SK-N-SH (cell line): ENCODE measurements around the gene MYO15A. TPM values are rescaled to one million over a fixed set of nuclear protein-coding genes. Genes with fewer than 3 reads are reported as not detected.

Source experiments
- CTCF ChIA-PET: fragments of 300-600, 350-600 bp; formaldehyde crosslinking; extraction: SDS; loops from one replicate; lab custom pipeline; 2021; lab: Yijun Ruan, JAX
- POLR2A ChIA-PET: fragments of 350-600 bp; sonication (Branson Sonifier 250); formaldehyde crosslinking; extraction: SDS; loops from one replicate; lab custom pipeline; 2020; ENCODE audit warnings: antibody characterized with exemption, inconsistent platforms; lab: Yijun Ruan, JAX
- DNase-seq: peaks from one replicate; pipeline ENCODE4 v3.0.0; 2012
- H2AFZ ChIP-seq: fragments of 200-600 bp; sonication (generic); 2 replicates; pipeline ENCODE4 v1.8.1; 2016; ENCODE audit warnings: antibody characterized with exemption, mild to moderate bottlenecking, low read depth
- H3F3A ChIP-seq: fragments of 200-600 bp; sonication (generic); replicated peaks from 2 replicates; pipeline ENCODE3; 2016; ENCODE audit warnings: antibody characterized with exemption, mild to moderate bottlenecking; ENCODE audit not compliant: insufficient read depth
- H3K27ac ChIP-seq, 2 experiments: fragments of 200-500 bp in 1 of 2; fragments of 200-600 bp in 1 of 2; sonication (Bioruptor generic) in 1 of 2; sonication (generic), shearing (Covaris generic) in 1 of 2; 2 replicates each; pipeline versions ENCODE4 v1.5.1 to v1.6.1; 2014 to 2016; ENCODE audit warnings: low read depth in 2 of 2, inconsistent platforms in 1 of 2, low read length in 1 of 2, mild to moderate bottlenecking in 1 of 2, mixed read lengths in 1 of 2
- H3K27me3 ChIP-seq: fragments of 200-600 bp; sonication (generic), shearing (Covaris generic); 2 replicates; pipeline ENCODE4 v1.6.1; 2016; ENCODE audit warnings: mixed run types; ENCODE audit not compliant: insufficient read depth
- H3K36me3 ChIP-seq, 2 experiments: fragments of 200-500 bp in 1 of 2; fragments of 200-600 bp in 1 of 2; sonication (Bioruptor generic) in 1 of 2; sonication (generic) in 1 of 2; replicated peaks in 1 of 2; 2 replicates each; pipeline versions ENCODE3 to v1.5.1; 2014 to 2016; ENCODE audit warnings: low read length in 1 of 2, mild to moderate bottlenecking in 1 of 2; ENCODE audit not compliant: insufficient read depth in 2 of 2, control insufficient read depth in 1 of 2
- H3K4me1 ChIP-seq, 2 experiments: fragments of 200-500 bp in 1 of 2; fragments of 200-600 bp in 1 of 2; sonication (Bioruptor generic) in 1 of 2; sonication (generic), shearing (Covaris generic) in 1 of 2; 2 replicates each; pipeline versions ENCODE4 v1.5.1 to v1.6.1; 2014 to 2016; ENCODE audit warnings: low read depth in 1 of 2, low read length in 1 of 2, mixed run types in 1 of 2; ENCODE audit not compliant: insufficient read depth in 2 of 2, control insufficient read depth in 1 of 2
- H3K4me2 ChIP-seq: fragments of 200-600 bp; sonication (generic), shearing (Covaris generic); 2 replicates; pipeline ENCODE4 v1.6.1; 2017; ENCODE audit warnings: mixed run types
- H3K4me3 ChIP-seq, 2 experiments: fragments of 200-500 bp in 1 of 2; fragments of 200-600 bp in 1 of 2; sonication (Bioruptor generic) in 1 of 2; sonication (generic), shearing (Covaris generic) in 1 of 2; 2 replicates each; pipeline versions ENCODE4 v1.5.1 to v1.8.1; 2014 to 2016; ENCODE audit warnings: low read depth in 2 of 2, inconsistent platforms in 1 of 2, low read length in 1 of 2, mild to moderate bottlenecking in 1 of 2, mixed read lengths in 1 of 2, moderate library complexity in 1 of 2
- H3K79me2 ChIP-seq: fragments of 200-600 bp; sonication (generic); 2 replicates; pipeline ENCODE4 v1.8.1; 2017; ENCODE audit warnings: mild to moderate bottlenecking; ENCODE audit not compliant: insufficient read depth
- H3K9ac ChIP-seq: fragments of 200-600 bp; sonication (generic); 2 replicates; pipeline ENCODE4 v1.6.1; 2017; ENCODE audit warnings: mixed run types
- H3K9me2 ChIP-seq: fragments of 200-600 bp; sonication (generic); 2 replicates; pipeline ENCODE4 v1.6.1; 2017; ENCODE audit warnings: mixed run types
- H3K9me3 ChIP-seq: fragments of 200-600 bp; sonication (generic); 2 replicates; pipeline ENCODE4 v1.6.1; 2017; ENCODE audit warnings: mixed run types, mild to moderate bottlenecking, moderate library complexity
- H4K20me1 ChIP-seq: fragments of 200-600 bp; sonication (generic); 2 replicates; pipeline ENCODE4 v1.6.1; 2017; ENCODE audit warnings: mild to moderate bottlenecking, mixed run types; ENCODE audit not compliant: insufficient read depth
- CHD2 ChIP-seq: fragments of 150-350 bp; IDR thresholded peaks from 2 replicates; pipeline ENCODE4 v1.6.1; 2018; ENCODE audit warnings: low read length; ENCODE audit not compliant: partially characterized antibody
- ELF1 ChIP-seq: IDR thresholded peaks from 2 replicates; pipeline ENCODE4 v1.4.0; 2012
- EP300 ChIP-seq, 2 experiments: IDR thresholded peaks; 2 replicates each; pipeline versions ENCODE4 v1.4.0 to v1.6.1; 2012; ENCODE audit warnings: borderline replicate concordance in 1 of 2, low read depth in 1 of 2, low read length in 1 of 2
- EZH2phosphoT487 ChIP-seq: fragments of 200-600 bp; sonication (generic); IDR thresholded peaks from 2 replicates; pipeline ENCODE4 v1.6.1; 2017; ENCODE audit warnings: low read depth, mixed run types, mild to moderate bottlenecking, antibody characterized with exemption, moderate library complexity, borderline replicate concordance
- FOSL2 ChIP-seq: IDR thresholded peaks from 2 replicates; pipeline ENCODE4 v1.4.0; 2012; ENCODE audit warnings: low read depth, mild to moderate bottlenecking, moderate library complexity, borderline replicate concordance
- FOXJ3 ChIP-seq: sonication (generic); formaldehyde crosslinking; IDR thresholded peaks from 2 replicates; pipeline ENCODE4 v1.5.1; 2020; ENCODE audit warnings: mild to moderate bottlenecking, missing genetic modification reagents
- FOXM1 ChIP-seq: IDR thresholded peaks from 2 replicates; pipeline ENCODE4 v1.4.0; 2012; ENCODE audit warnings: low read depth, mild to moderate bottlenecking
- GATA2 ChIP-seq: sonication (generic); formaldehyde crosslinking; IDR thresholded peaks from 2 replicates; pipeline ENCODE4 v1.5.0; 2020; ENCODE audit warnings: mild to moderate bottlenecking, missing genetic modification reagents
- MXI1 ChIP-seq: IDR thresholded peaks from 2 replicates; pipeline ENCODE4 v1.6.1; 2012; ENCODE audit warnings: mild to moderate bottlenecking, low read depth, low read length, improper control_type of control experiment
- POLR2AphosphoS5 ChIP-seq: IDR thresholded peaks from 2 replicates; pipeline ENCODE4 v1.6.1; 2012; ENCODE audit warnings: low read depth, low read length
- RAD21 ChIP-seq: IDR thresholded peaks from 2 replicates; pipeline ENCODE4 v1.6.1; 2012; ENCODE audit warnings: mild to moderate bottlenecking, low read length
- RCOR1 ChIP-seq: fragments of 150-350 bp; IDR thresholded peaks from 2 replicates; pipeline ENCODE4 v1.6.1; 2017; ENCODE audit warnings: antibody characterized with exemption, low read length
- RFX5 ChIP-seq: IDR thresholded peaks from 2 replicates; pipeline ENCODE4 v1.6.1; 2012; ENCODE audit warnings: mild to moderate bottlenecking, improper control_type of control experiment, low read length
- RXRA ChIP-seq: IDR thresholded peaks from 2 replicates; pipeline ENCODE4 v1.4.0; 2012; ENCODE audit warnings: low read depth, mild to moderate bottlenecking, borderline replicate concordance
- SMC3 ChIP-seq: IDR thresholded peaks from 2 replicates; pipeline ENCODE4 v1.6.1; 2012; ENCODE audit warnings: low read depth, low read length, improper control_type of control experiment
- TCF12 ChIP-seq: IDR thresholded peaks from 2 replicates; pipeline ENCODE4 v1.4.0; 2012
- TEAD4 ChIP-seq: IDR thresholded peaks from 2 replicates; pipeline ENCODE4 v1.4.0; 2012; ENCODE audit warnings: mild to moderate bottlenecking, borderline replicate concordance; ENCODE audit not compliant: insufficient read depth
- WGBS: methylation state at CpG from one replicate; pipeline ENCODE4 v1.1.6; 2017; ENCODE audit warnings: low lambda C conversion rate; 5-methylcytosine and 5-hydroxymethylcytosine counted together
- polyA plus RNA-seq, 3 experiments: library from polyadenylated mRNA; depleted of rRNA; stranded (reverse); fragments of >200 nt; gene quantifications; 2 replicates each; pipeline ENCODE4 v1.2.3, GENCODE V29; 2012
- TF ChIP-seq, protein P1 (sequence below): IDR thresholded peaks from 2 replicates; pipeline ENCODE4 v1.4.0; 2012; ENCODE audit warnings: low read depth, borderline replicate concordance
- TF ChIP-seq, protein P2 (sequence below): IDR thresholded peaks from 2 replicates; pipeline ENCODE4; 2012
- TF ChIP-seq, protein P3 (sequence below): IDR thresholded peaks from 2 replicates; pipeline ENCODE4 v1.4.0; 2012; ENCODE audit warnings: low read depth, borderline replicate concordance
- TF ChIP-seq, protein P4 (sequence below): fragments of 150-350 bp; IDR thresholded peaks from 2 replicates; pipeline ENCODE4 v1.6.1; 2017; ENCODE audit warnings: antibody characterized with exemption, low read length, low read depth, borderline replicate concordance

MYO15A gene
- polyA plus RNA-seq, 1 of the 3 experiments (the other 2 are of a cell fraction): 0.43 TPM

DNA sequence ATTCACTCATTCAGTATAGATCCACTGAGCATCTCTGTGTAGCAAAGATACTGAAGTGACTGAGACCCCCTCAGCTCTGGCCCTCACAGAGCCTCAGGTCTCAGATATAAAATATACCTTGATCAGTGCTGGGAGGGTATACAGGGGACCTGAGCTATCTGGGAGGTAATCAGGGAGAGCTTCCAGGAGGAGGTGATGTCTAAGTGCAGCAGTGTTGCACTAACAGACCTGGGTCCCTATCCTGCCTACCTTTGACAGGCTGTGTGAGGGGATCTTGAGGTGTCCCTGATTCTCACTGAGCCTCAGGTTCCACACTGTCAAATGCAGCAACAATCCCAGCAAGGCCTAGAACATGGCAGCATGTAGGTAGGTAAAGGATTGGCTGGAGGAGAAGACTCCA, 68.6 kb downstream of the MYO15A start:
- TF ChIP-seq GATA2 (no peak), FOXM1 (no peak), ELF1 (no peak), EZH2phosphoT487 (no peak), CHD2 (no peak), TCF12 (no peak), RFX5 (no peak), SMC3 (no peak), MXI1 (no peak), EP300 (IDR thresholded peaks at IDR 0.05; ENCODE audit: borderline replicate concordance in 1 of 2, low read depth in 1 of 2, low read length in 1 of 2) (no peak), RCOR1 (no peak), TEAD4 (no peak)
- TF ChIP-seq, protein P1, sequence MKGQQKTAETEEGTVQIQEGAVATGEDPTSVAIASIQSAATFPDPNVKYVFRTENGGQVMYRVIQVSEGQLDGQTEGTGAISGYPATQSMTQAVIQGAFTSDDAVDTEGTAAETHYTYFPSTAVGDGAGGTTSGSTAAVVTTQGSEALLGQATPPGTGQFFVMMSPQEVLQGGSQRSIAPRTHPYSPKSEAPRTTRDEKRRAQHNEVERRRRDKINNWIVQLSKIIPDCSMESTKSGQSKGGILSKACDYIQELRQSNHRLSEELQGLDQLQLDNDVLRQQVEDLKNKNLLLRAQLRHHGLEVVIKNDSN: no peak
- TF ChIP-seq, protein P2, sequence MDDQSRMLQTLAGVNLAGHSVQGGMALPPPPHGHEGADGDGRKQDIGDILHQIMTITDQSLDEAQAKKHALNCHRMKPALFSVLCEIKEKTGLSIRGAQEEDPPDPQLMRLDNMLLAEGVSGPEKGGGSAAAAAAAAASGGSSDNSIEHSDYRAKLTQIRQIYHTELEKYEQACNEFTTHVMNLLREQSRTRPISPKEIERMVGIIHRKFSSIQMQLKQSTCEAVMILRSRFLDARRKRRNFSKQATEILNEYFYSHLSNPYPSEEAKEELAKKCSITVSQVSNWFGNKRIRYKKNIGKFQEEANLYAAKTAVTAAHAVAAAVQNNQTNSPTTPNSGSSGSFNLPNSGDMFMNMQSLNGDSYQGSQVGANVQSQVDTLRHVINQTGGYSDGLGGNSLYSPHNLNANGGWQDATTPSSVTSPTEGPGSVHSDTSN: no peak
- TF ChIP-seq, protein P3, sequence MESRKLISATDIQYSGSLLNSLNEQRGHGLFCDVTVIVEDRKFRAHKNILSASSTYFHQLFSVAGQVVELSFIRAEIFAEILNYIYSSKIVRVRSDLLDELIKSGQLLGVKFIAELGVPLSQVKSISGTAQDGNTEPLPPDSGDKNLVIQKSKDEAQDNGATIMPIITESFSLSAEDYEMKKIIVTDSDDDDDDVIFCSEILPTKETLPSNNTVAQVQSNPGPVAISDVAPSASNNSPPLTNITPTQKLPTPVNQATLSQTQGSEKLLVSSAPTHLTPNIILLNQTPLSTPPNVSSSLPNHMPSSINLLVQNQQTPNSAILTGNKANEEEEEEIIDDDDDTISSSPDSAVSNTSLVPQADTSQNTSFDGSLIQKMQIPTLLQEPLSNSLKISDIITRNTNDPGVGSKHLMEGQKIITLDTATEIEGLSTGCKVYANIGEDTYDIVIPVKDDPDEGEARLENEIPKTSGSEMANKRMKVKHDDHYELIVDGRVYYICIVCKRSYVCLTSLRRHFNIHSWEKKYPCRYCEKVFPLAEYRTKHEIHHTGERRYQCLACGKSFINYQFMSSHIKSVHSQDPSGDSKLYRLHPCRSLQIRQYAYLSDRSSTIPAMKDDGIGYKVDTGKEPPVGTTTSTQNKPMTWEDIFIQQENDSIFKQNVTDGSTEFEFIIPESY: no peak
- Histone ChIP-seq H3K27me3 (no peaks in the 10 kb centered on the region), H2AFZ (no peak overlapping the region), H4K20me1 (no peaks in the 10 kb centered on the region), H3K9me2 (no peaks in the 10 kb centered on the region), H3K4me3 (no peak overlapping the region), H3K36me3 (no peaks in the 10 kb centered on the region), H3K4me2 (no peak overlapping the region), H3F3A (peaks cover 7% of the 10 kb centered on the region), H3K9ac (no peak overlapping the region), H3K79me2 (no peaks in the 10 kb centered on the region), H3K27ac (no peak overlapping the region), H3K4me1 (peaks cover 1 to 2% of the 10 kb centered on the region in 2 experiments; a peak in 1 of 4 replicates), H3K9me3 (no peaks in the 10 kb centered on the region)
- ChIA-PET CTCF (interaction anchor here (1.0 to 1.2 kb wide), 2 partner anchors 13 to 56 kb away, joined by 3 read pairs; no protein-coding TSS in a partner anchor), POLR2A (no interaction called here)
- DNase-seq: no peak

DNA sequence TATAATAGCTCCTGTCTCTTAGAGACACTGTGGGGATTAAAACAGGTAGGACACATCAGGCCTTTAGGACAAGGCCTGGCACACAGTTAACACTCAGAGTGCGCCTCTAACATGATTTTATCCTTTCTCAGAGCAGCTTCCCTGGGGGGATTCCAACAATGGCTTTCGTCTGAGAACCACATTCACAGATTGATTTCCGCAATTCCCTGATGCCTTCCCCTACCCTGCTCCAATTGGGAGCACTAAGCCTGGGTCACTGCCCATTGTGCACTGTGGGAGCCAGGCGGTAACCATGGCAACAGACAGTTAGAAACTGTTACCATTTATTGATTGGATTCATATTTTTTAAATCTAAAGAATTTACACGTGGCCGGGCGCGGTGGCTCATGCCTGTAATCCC, 69.2 kb downstream of the MYO15A start:
- Histone ChIP-seq H4K20me1 (no peaks in the 10 kb centered on the region), H3K27me3 (no peaks in the 10 kb centered on the region), H3K4me2 (no peak overlapping the region), H3K4me3 (no peak overlapping the region), H3F3A (peaks cover 13% of the 10 kb centered on the region), H3K9me2 (no peaks in the 10 kb centered on the region), H3K4me1 (peaks cover 5 to 7% of the 10 kb centered on the region in 2 experiments; a peak in 1 of 4 replicates), H2AFZ (no peak overlapping the region), H3K9me3 (no peaks in the 10 kb centered on the region), H3K9ac (no peak overlapping the region), H3K27ac (no peak overlapping the region), H3K36me3 (no peaks in the 10 kb centered on the region), H3K79me2 (no peaks in the 10 kb centered on the region)
- CTCF ChIA-PET: interaction anchor here (1.0 to 1.2 kb wide), 2 partner anchors 13 to 57 kb away, joined by 3 read pairs; no protein-coding TSS in a partner anchor
- POLR2A ChIA-PET: no interaction called here
- TF ChIP-seq, protein P3: no peak
- TF ChIP-seq, protein P1: no peak
- no peak for TF ChIP-seq RAD21
- TF ChIP-seq, protein P4, sequence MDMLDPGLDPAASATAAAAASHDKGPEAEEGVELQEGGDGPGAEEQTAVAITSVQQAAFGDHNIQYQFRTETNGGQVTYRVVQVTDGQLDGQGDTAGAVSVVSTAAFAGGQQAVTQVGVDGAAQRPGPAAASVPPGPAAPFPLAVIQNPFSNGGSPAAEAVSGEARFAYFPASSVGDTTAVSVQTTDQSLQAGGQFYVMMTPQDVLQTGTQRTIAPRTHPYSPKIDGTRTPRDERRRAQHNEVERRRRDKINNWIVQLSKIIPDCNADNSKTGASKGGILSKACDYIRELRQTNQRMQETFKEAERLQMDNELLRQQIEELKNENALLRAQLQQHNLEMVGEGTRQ: no peak
- TF ChIP-seq FOSL2: no peak
- TF ChIP-seq POLR2AphosphoS5: no peak
- no peak for TF ChIP-seq RXRA
- no peak for TF ChIP-seq FOXJ3
- TF ChIP-seq SMC3: no peak
- no peak for TF ChIP-seq EP300 (IDR thresholded peaks at IDR 0.05; ENCODE audit: borderline replicate concordance in 1 of 2, low read depth in 1 of 2, low read length in 1 of 2)
- DNase-seq: no peak
- 92% methylated on average over 8 of the region's 8 CpGs for WGBS
